ENCODE data around the gene STAG3.

- TF ChIP-seq CTCF (IDR thresholded peaks at IDR 0.05; ENCODE audit: control extremely low read depth in 1 of 3, insufficient read depth in 1 of 3, low read depth in 1 of 3, low read length in 3 of 3) = no peak
- no peak; the same call in 1 of the 2 replicates for TF ChIP-seq RBBP5 (IDR thresholded peaks at IDR 0.05; ENCODE audit: borderline replicate concordance, low read depth, low read length)
- no peak for TF ChIP-seq HDAC6 (IDR thresholded peaks at IDR 0.05; ENCODE audit: low read depth, low read length)
- TF ChIP-seq RFX5 (IDR thresholded peaks at IDR 0.05; ENCODE audit: borderline replicate concordance, low read depth, low read length) = no peak
- TF ChIP-seq SIN3A (conservative IDR thresholded peaks at IDR 0.05 in 1 of 2, IDR thresholded peaks at IDR 0.05 in 1 of 2; ENCODE audit: low read depth in 1 of 2, low read length in 2 of 2) = no peak
- no peak for TF ChIP-seq POLR2AphosphoS5 (IDR thresholded peaks at IDR 0.05; ENCODE audit: low read depth, low read length)
- TF ChIP-seq JUN (IDR thresholded peaks at IDR 0.05; ENCODE audit: low read depth, low read length) = no peak
- no peak for TF ChIP-seq YY1 (IDR thresholded peaks at IDR 0.05; ENCODE audit: low read depth, low read length)
- 0 out of 2 replicates have a peak, but pooled peaks have one; percentile 33 for TF ChIP-seq TBP (IDR thresholded peaks at IDR 0.05; ENCODE audit: low read depth, low read length)
- TF ChIP-seq HDAC2 (IDR thresholded peaks at IDR 0.05; ENCODE audit: borderline replicate concordance in 1 of 2, low read depth in 2 of 2, low read length in 2 of 2) = no peak
- 0 out of 3 replicates have a peak, but pooled peaks of 1 of the 2 experiments have one; percentile 38 for TF ChIP-seq POLR2A (IDR thresholded peaks at IDR 0.05; ENCODE audit: control extremely low read depth in 1 of 2, low read depth in 2 of 2, low read length in 2 of 2)
- TF ChIP-seq BRCA1 (IDR thresholded peaks at IDR 0.05; ENCODE audit: low read depth, low read length) = no peak
- no peak for TF ChIP-seq TAF7 (optimal IDR thresholded peaks at IDR 0.05; ENCODE audit: borderline replicate concordance, low read depth, low read length)
- TF ChIP-seq EP300 (IDR thresholded peaks at IDR 0.05; ENCODE audit: borderline replicate concordance in 1 of 2, low read depth in 2 of 2, low read length in 2 of 2) = no peak
These were observed 6.5 kb upstream of the STAG3 start for GRCh38 chr7:100171087-100171681.

All from H1 (cell line).